Stimulated activated CD4-positive, alpha-beta T cell treated with anti-CD3 and anti-CD28 coated beads, Interleukin-4, amount 100 ng/mL, for 1 hour (primary cell): ENCODE measurements around the gene TCF25.
A peak's percentile ranks its signal among the peaks of the same experiment; 100 is the strongest.

Source experiments
- DNase-seq: peaks from one replicate; pipeline ENCODE4 v3.0.0-alpha.2; 2020

Gene TCF25

GRCh38 chr16:89881368-89881730, 8.0 kb downstream of the TCF25 start:
- no peak for DNase-seq

- DNase-seq = no peak
Observed at GRCh38 chr16:89883346-89884040, 10.1 kb downstream of the TCF25 start.

GRCh38 chr16:89884041-89884421, 10.6 kb downstream of the TCF25 start:
- DNase-seq = no peak

GRCh38 chr16:89887243-89887642, 13.9 kb downstream of the TCF25 start:
- DNase-seq = no peak

- DNase-seq = peak; percentile 36
Observed at GRCh38 chr16:89890200-89890599, 16.8 kb downstream of the TCF25 start.

- no peak for DNase-seq
Observed at GRCh38 chr16:89890886-89891657, 17.7 kb downstream of the TCF25 start.

- DNase-seq = no peak
Observed at GRCh38 chr16:89892055-89892630, 18.8 kb downstream of the TCF25 start.

GRCh38 chr16:89892635-89893034, 19.2 kb downstream of the TCF25 start:
- DNase-seq = no peak

- DNase-seq = no peak
Observed at GRCh38 chr16:89893642-89894548, 20.5 kb downstream of the TCF25 start.

GRCh38 chr16:89895482-89896250, 22.3 kb downstream of the TCF25 start:
- DNase-seq = no peak

GRCh38 chr16:89897204-89897603, 23.8 kb downstream of the TCF25 start:
- DNase-seq = no peak

- DNase-seq = no peak
Observed at GRCh38 chr16:89898201-89898967, 25.0 kb downstream of the TCF25 start.

- no peak for DNase-seq
Observed at GRCh38 chr16:89899879-89900481, 26.6 kb downstream of the TCF25 start.

GRCh38 chr16:89900885-89901284, 27.5 kb downstream of the TCF25 start:
- DNase-seq = no peak

GRCh38 chr16:89902980-89903379, 29.6 kb downstream of the TCF25 start:
- DNase-seq = no peak

GRCh38 chr16:89903908-89904515, 30.6 kb downstream of the TCF25 start:
- DNase-seq = no peak

- no peak for DNase-seq
Observed at GRCh38 chr16:89904606-89905510, 31.5 kb downstream of the TCF25 start.

GRCh38 chr16:89905511-89906139, 32.2 kb downstream of the TCF25 start:
- no peak for DNase-seq
